ENCODE data around the gene NR2F1-AS1.
"Not testable (repeated sequence)": the region's sequence is repeated elsewhere in the genome, so short reads cannot be mapped to it uniquely, and the experiment has no call there.

NR2F1-AS1 gene

GRCh38 chr5:93476251-93476742 lies 104.7 kb downstream of the NR2F1-AS1 start:
- DNase-seq (ENCODE audit: extremely low spot score): no peak
- TF ChIP-seq SP1 (IDR thresholded peaks at IDR 0.05) (no peak), CTBP1 (IDR thresholded peaks at IDR 0.05; ENCODE audit: borderline replicate concordance) (no peak), FOXK2 (IDR thresholded peaks at IDR 0.05) (no peak), NFRKB (IDR thresholded peaks at IDR 0.05) (no peak), L3MBTL2 (conservative IDR thresholded peaks at IDR 0.05) (no peak), TARDBP (IDR thresholded peaks at IDR 0.05) (no peak), FOXM1 (IDR thresholded peaks at IDR 0.05; ENCODE audit: borderline replicate concordance) (no peak), FOXA1 (IDR thresholded peaks at IDR 0.05) (no peak), BHLHE40 (IDR thresholded peaks at IDR 0.05; ENCODE audit: borderline replicate concordance) (no peak), HDGF (IDR thresholded peaks at IDR 0.05; ENCODE audit: borderline replicate concordance) (no peak), SUZ12 (IDR thresholded peaks at IDR 0.05) (no peak)
- POLR2A ChIA-PET: no interaction called here
- CTCF ChIA-PET: no interaction called here

GRCh38 chr5:93462916-93463315 lies 118.1 kb downstream of the NR2F1-AS1 start:
- no peak for TF ChIP-seq SUZ12 (IDR thresholded peaks at IDR 0.05)
- TF ChIP-seq FOXA1 (IDR thresholded peaks at IDR 0.05): no peak
- no peak for TF ChIP-seq PKNOX1 (IDR thresholded peaks at IDR 0.05)
- no peak for TF ChIP-seq BHLHE40 (IDR thresholded peaks at IDR 0.05; ENCODE audit: borderline replicate concordance)
- no peak for TF ChIP-seq LEF1 (IDR thresholded peaks at IDR 0.05; ENCODE audit: borderline replicate concordance)
- DNase-seq (ENCODE audit: extremely low spot score): no peak
- ChIA-PET CTCF (no interaction called here), POLR2A (no interaction called here)

GRCh38 chr5:93461756-93462155 lies 119.3 kb downstream of the NR2F1-AS1 start:
- POLR2A ChIA-PET: no interaction called here
- TF ChIP-seq TARDBP (IDR thresholded peaks at IDR 0.05) (no peak), PKNOX1 (IDR thresholded peaks at IDR 0.05) (no peak), FOXK2 (IDR thresholded peaks at IDR 0.05) (no peak)
- CTCF ChIA-PET: no interaction called here
- DNase-seq (ENCODE audit: extremely low spot score): no peak

- ChIA-PET CTCF (no interaction called here), POLR2A (no interaction called here)
- no peak for DNase-seq (ENCODE audit: extremely low spot score)
- TF ChIP-seq SUZ12 (IDR thresholded peaks at IDR 0.05): no peak
- no peak for TF ChIP-seq ELF4 (IDR thresholded peaks at IDR 0.05)
- no peak for TF ChIP-seq NFRKB (IDR thresholded peaks at IDR 0.05)
- no peak for TF ChIP-seq ARNT (IDR thresholded peaks at IDR 0.05)
- TF ChIP-seq TARDBP (IDR thresholded peaks at IDR 0.05): no peak
- TF ChIP-seq ZNF384 (IDR thresholded peaks at IDR 0.05): no peak
- no peak for TF ChIP-seq LEF1 (IDR thresholded peaks at IDR 0.05; ENCODE audit: borderline replicate concordance)
- TF ChIP-seq FOXK2 (IDR thresholded peaks at IDR 0.05): no peak
- TF ChIP-seq FOXM1 (IDR thresholded peaks at IDR 0.05; ENCODE audit: borderline replicate concordance): no peak
- no peak for TF ChIP-seq SP1 (IDR thresholded peaks at IDR 0.05)
- TF ChIP-seq HDGF (IDR thresholded peaks at IDR 0.05; ENCODE audit: borderline replicate concordance): no peak
- TF ChIP-seq CTBP1 (IDR thresholded peaks at IDR 0.05; ENCODE audit: borderline replicate concordance): no peak
- TF ChIP-seq FOXA1 (IDR thresholded peaks at IDR 0.05): no peak
Measured at GRCh38 chr5:93460286-93460685, 120.7 kb downstream of the NR2F1-AS1 start.

GRCh38 chr5:93456796-93457195 lies 124.2 kb downstream of the NR2F1-AS1 start:
- DNase-seq (ENCODE audit: extremely low spot score); POLR2A ChIA-PET; CTCF ChIA-PET: not testable (repeated sequence)

- CTCF ChIA-PET: no interaction called here
- POLR2A ChIA-PET: no interaction called here
- no peak for TF ChIP-seq ELF4 (IDR thresholded peaks at IDR 0.05)
- TF ChIP-seq FOXK2 (IDR thresholded peaks at IDR 0.05): no peak
- TF ChIP-seq HDGF (IDR thresholded peaks at IDR 0.05; ENCODE audit: borderline replicate concordance): no peak
- TF ChIP-seq FOXM1 (IDR thresholded peaks at IDR 0.05; ENCODE audit: borderline replicate concordance): no peak
- no peak for TF ChIP-seq TARDBP (IDR thresholded peaks at IDR 0.05)
- no peak for TF ChIP-seq SP1 (IDR thresholded peaks at IDR 0.05)
- TF ChIP-seq SUZ12 (IDR thresholded peaks at IDR 0.05): no peak
- TF ChIP-seq CTBP1 (IDR thresholded peaks at IDR 0.05; ENCODE audit: borderline replicate concordance): no peak
- no peak for TF ChIP-seq ZNF384 (IDR thresholded peaks at IDR 0.05)
- no peak for TF ChIP-seq ARNT (IDR thresholded peaks at IDR 0.05)
- no peak for TF ChIP-seq BHLHE40 (IDR thresholded peaks at IDR 0.05; ENCODE audit: borderline replicate concordance)
- TF ChIP-seq LEF1 (IDR thresholded peaks at IDR 0.05; ENCODE audit: borderline replicate concordance): no peak
- TF ChIP-seq L3MBTL2 (conservative IDR thresholded peaks at IDR 0.05): no peak
- TF ChIP-seq NFRKB (IDR thresholded peaks at IDR 0.05): no peak
- DNase-seq (ENCODE audit: extremely low spot score): no peak
Measured at GRCh38 chr5:93454896-93455295, 126.1 kb downstream of the NR2F1-AS1 start.

GRCh38 chr5:93452255-93452654 lies 128.8 kb downstream of the NR2F1-AS1 start:
- no peak for TF ChIP-seq LEF1 (IDR thresholded peaks at IDR 0.05; ENCODE audit: borderline replicate concordance)
- TF ChIP-seq NFRKB (IDR thresholded peaks at IDR 0.05): no peak
- no peak for TF ChIP-seq BHLHE40 (IDR thresholded peaks at IDR 0.05; ENCODE audit: borderline replicate concordance)
- no peak for TF ChIP-seq SP1 (IDR thresholded peaks at IDR 0.05)
- TF ChIP-seq L3MBTL2 (conservative IDR thresholded peaks at IDR 0.05): no peak
- no peak for TF ChIP-seq CTBP1 (IDR thresholded peaks at IDR 0.05; ENCODE audit: borderline replicate concordance)
- no peak for TF ChIP-seq PKNOX1 (IDR thresholded peaks at IDR 0.05)
- TF ChIP-seq FOXA1 (IDR thresholded peaks at IDR 0.05): no peak
- TF ChIP-seq SUZ12 (IDR thresholded peaks at IDR 0.05): no peak
- CTCF ChIA-PET: no interaction called here
- DNase-seq (ENCODE audit: extremely low spot score): no peak
- POLR2A ChIA-PET: no interaction called here
